HFF-Myc (cell line): ENCODE measurements around the gene OSBPL6.
A peak's percentile ranks its signal among the peaks of the same experiment; 100 is the strongest.

Experiments used
- DNase-seq: peaks from one replicate; pipeline ENCODE4 v3.0.0-alpha.2; 2011; ENCODE audit warnings: low read depth; ENCODE audit errors: extremely low read depth
- H3K4me3 ChIP-seq: replicated peaks from 2 replicates; pipeline ENCODE4 v1.5.1; 2011; ENCODE audit warnings: low read depth, mild to moderate bottlenecking, control low read depth, low read length
- TF ChIP-seq, protein P1 (sequence below): IDR thresholded peaks from 2 replicates; pipeline ENCODE4 v1.5.1; 2012; ENCODE audit warnings: mild to moderate bottlenecking, low read depth, low read length, control low read depth; ENCODE audit errors: missing control alignments

OSBPL6 gene

GRCh38 chr2:178233428-178233827 lies 39.1 kb downstream of the OSBPL6 start:
- no peak for DNase-seq
- no peak overlapping the region for H3K4me3 ChIP-seq
- TF ChIP-seq, protein P1, sequence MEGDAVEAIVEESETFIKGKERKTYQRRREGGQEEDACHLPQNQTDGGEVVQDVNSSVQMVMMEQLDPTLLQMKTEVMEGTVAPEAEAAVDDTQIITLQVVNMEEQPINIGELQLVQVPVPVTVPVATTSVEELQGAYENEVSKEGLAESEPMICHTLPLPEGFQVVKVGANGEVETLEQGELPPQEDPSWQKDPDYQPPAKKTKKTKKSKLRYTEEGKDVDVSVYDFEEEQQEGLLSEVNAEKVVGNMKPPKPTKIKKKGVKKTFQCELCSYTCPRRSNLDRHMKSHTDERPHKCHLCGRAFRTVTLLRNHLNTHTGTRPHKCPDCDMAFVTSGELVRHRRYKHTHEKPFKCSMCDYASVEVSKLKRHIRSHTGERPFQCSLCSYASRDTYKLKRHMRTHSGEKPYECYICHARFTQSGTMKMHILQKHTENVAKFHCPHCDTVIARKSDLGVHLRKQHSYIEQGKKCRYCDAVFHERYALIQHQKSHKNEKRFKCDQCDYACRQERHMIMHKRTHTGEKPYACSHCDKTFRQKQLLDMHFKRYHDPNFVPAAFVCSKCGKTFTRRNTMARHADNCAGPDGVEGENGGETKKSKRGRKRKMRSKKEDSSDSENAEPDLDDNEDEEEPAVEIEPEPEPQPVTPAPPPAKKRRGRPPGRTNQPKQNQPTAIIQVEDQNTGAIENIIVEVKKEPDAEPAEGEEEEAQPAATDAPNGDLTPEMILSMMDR, result no peak

DNA sequence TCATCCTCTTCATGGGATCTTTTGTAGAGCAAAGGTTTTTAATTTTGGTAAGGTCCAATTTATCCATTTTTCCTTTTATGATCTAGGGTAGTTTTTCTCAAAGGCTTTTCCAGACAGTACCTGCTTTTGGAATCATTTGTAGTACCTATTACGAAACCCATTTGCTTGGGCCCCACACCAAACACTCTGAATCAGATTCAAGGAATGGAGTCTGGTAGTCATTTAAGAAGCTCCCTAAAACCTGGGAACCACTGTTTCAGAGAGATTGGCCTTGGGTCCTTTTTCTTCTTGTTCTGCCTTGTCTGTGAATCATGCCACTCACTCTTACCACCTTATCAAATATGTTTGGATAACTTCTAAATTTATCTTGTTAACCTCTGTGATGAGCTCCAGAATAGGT lies 40.3 kb downstream of the OSBPL6 start:
- TF ChIP-seq, protein P1, result no peak
- no peak overlapping the region for H3K4me3 ChIP-seq
- no peak for DNase-seq

DNA sequence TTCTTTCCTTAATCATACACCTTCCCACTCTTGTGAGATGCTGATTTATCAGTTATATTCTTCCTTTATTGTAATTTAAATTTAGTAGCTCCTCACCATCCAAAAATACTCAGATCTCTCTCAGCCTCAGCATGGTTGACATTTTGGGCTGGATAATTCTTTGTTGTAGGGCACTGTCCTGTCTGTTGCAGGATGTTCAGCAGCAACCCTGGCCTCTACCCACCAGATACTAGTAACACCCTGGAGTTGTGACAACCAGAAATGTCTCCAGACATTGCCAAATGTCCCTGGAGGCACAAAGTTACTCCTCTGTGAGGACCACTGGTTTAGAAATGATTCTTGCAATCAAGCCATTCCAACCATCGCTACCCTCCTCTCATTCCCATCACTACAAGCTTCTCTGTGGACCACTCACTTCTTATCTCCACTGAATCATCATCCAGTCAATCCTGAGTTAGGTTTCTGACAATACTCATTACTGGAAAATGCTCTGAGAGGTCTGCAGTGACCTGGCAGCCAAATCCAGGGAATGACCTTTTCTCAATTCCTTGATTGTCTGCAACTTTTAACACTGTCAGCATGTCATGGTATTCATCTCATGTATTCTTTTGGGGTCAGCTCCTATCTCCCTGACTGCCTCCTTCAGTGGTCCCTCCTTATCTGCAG lies 43.3 kb downstream of the OSBPL6 start:
- DNase-seq, result no peak
- H3K4me3 ChIP-seq, result no peak overlapping the region
- TF ChIP-seq, protein P1, result no peak

- TF ChIP-seq, protein P1, result no peak
- no peak for DNase-seq
Observed at GRCh38 chr2:178238154-178238521, 43.8 kb downstream of the OSBPL6 start.

GRCh38 chr2:178238750-178239149 lies 44.4 kb downstream of the OSBPL6 start:
- no peak for DNase-seq
- H3K4me3 ChIP-seq, result no peak overlapping the region
- TF ChIP-seq, protein P1, result no peak

More at GRCh38 chr2:178238154-178238521, 43.8 kb downstream of the OSBPL6 start:
- no peak overlapping the region for H3K4me3 ChIP-seq

- peak; percentile 88 for DNase-seq
- TF ChIP-seq, protein P1, result no peak
- H3K4me3 ChIP-seq, result no peak overlapping the region
Observed at GRCh38 chr2:178241844-178242551, 47.7 kb downstream of the OSBPL6 start.
